Measurements from ENCODE around the gene XIRP1. TPM values are rescaled to one million over a fixed set of nuclear protein-coding genes. Genes with fewer than 3 reads are reported as not detected.

XIRP1 gene
- total RNA-seq, 1 experiment from 2014 or later = not detected

DNA sequence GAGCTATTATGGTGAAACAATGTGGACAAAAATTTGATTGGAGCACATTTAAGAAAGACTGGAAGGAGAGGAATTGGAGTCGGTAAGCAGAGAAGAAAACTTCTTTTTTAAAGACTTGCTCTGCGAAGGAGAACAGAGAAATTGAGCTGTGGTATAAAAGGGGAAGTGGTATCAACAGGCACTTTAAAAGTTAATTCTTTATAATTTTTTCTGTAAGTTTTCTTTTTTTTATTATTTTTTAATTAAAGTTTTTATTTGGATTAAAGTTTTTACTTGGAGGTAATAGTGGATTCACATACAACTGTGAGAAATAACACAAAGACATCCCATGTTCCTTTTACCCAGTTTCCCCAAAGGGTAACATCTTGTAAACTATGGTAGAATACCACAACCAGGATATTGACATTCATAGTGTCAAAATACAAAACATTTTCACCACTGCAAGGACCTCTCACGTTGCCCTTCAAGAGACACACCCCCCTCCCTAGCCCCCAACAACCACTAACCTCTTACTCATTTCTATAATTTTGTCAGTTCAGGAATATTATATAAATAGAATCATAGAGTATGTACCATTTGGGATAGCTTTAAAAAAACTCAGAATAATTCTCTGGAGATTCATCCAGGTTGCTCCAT lies 33.8 kb upstream of the XIRP1 start:
- no peak overlapping the region for H3K9ac ChIP-seq (ENCODE audit: low read length)
- H3K9me3 ChIP-seq (ENCODE audit: low read length) = no peaks in the 10 kb centered on the region
- no peak overlapping the region for H3K27ac ChIP-seq (ENCODE audit: low read length)
- H2AFZ ChIP-seq (ENCODE audit: low read length) = no peak overlapping the region
- H3K79me2 ChIP-seq (ENCODE audit: low read length) = no peaks in the 10 kb centered on the region
- no peaks in the 10 kb centered on the region for H3K27me3 ChIP-seq (ENCODE audit: low read length)
- no peaks in the 10 kb centered on the region for H3K4me1 ChIP-seq (ENCODE audit: low read length)
- no peaks in the 10 kb centered on the region for H3K36me3 ChIP-seq (ENCODE audit: insufficient read depth, low read length)
- no peak overlapping the region for H3K4me3 ChIP-seq (ENCODE audit: low read length)
- H3K9me2 ChIP-seq (replicated peaks; ENCODE audit: insufficient read depth, low read length) = no peaks in the 10 kb centered on the region
- no peaks in the 10 kb centered on the region for H4K20me1 ChIP-seq (ENCODE audit: insufficient read depth, low read depth, low read length)
- H3K4me2 ChIP-seq (ENCODE audit: low read depth, low read length, poor library complexity, severe bottlenecking) = no peak overlapping the region
- DNase-seq = no peak

DNA sequence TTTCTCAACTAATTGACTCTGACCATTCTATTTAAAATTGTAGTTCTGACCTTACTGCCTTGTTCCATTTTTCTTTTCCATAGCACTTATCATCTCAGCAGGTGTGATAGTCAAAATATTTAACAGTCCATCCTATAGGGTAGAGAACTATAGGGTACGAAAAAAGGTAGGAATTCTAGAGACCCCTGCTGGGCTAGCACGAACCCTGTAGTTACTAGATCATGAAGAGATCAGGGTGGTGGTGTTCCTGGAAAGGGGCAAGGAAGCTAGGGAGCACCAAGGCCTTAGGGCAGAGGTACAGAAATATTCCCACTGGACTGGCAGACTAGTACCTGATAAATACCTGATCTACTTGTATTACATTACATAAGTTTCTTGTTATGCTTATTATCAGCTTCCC lies 31.9 kb upstream of the XIRP1 start:
- no peak overlapping the region for H3K4me3 ChIP-seq (ENCODE audit: low read length)
- H2AFZ ChIP-seq (ENCODE audit: low read length) = no peak overlapping the region
- H3K27ac ChIP-seq (ENCODE audit: low read length) = no peak overlapping the region
- H3K9ac ChIP-seq (ENCODE audit: low read length) = no peak overlapping the region
- DNase-seq = no peak
- H3K27me3 ChIP-seq (ENCODE audit: low read length) = no peaks in the 10 kb centered on the region
- H3K9me3 ChIP-seq (ENCODE audit: low read length) = no peaks in the 10 kb centered on the region
- H4K20me1 ChIP-seq (ENCODE audit: insufficient read depth, low read depth, low read length) = no peaks in the 10 kb centered on the region
- no peaks in the 10 kb centered on the region for H3K4me1 ChIP-seq (ENCODE audit: low read length)
- no peak overlapping the region for H3K4me2 ChIP-seq (ENCODE audit: low read depth, low read length, poor library complexity, severe bottlenecking)
- no peaks in the 10 kb centered on the region for H3K36me3 ChIP-seq (ENCODE audit: insufficient read depth, low read length)
- no peaks in the 10 kb centered on the region for H3K9me2 ChIP-seq (replicated peaks; ENCODE audit: insufficient read depth, low read length)
- no peaks in the 10 kb centered on the region for H3K79me2 ChIP-seq (ENCODE audit: low read length)

GRCh38 chr3:39222939-39223338 lies 30.5 kb upstream of the XIRP1 start:
- Histone ChIP-seq H3K4me1 (ENCODE audit: low read length) (no peaks in the 10 kb centered on the region), H3K9me3 (ENCODE audit: low read length) (no peaks in the 10 kb centered on the region), H3K79me2 (ENCODE audit: low read length) (no peaks in the 10 kb centered on the region), H3K9me2 (replicated peaks; ENCODE audit: insufficient read depth, low read length) (no peaks in the 10 kb centered on the region), H3K4me2 (ENCODE audit: low read depth, low read length, poor library complexity, severe bottlenecking) (no peak overlapping the region), H2AFZ (ENCODE audit: low read length) (no peak overlapping the region), H3K9ac (ENCODE audit: low read length) (no peak overlapping the region), H3K27ac (ENCODE audit: low read length) (no peak overlapping the region), H3K36me3 (ENCODE audit: insufficient read depth, low read length) (no peaks in the 10 kb centered on the region), H4K20me1 (ENCODE audit: insufficient read depth, low read depth, low read length) (no peaks in the 10 kb centered on the region), H3K4me3 (ENCODE audit: low read length) (no peak overlapping the region), H3K27me3 (ENCODE audit: low read length) (no peaks in the 10 kb centered on the region)
- no peak for DNase-seq

DNA sequence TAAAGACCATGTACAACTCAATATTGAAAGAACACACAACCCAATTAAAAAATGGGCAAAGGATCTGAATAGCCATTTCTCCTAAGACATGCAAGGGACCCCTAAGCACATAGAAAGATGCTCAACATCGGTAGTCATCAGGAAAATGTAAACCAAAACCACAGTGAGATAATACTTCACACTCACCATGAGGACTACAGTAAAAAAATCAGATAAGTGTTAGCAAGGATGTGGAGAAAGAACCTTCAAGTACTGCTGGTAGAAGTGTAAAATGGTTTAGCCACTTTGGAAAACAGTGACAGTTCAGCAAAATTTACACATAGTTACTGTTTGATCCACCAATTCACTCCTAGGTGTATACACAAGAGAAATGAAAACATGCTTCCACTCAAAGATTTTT lies 30.1 kb upstream of the XIRP1 start:
- Histone ChIP-seq H3K9me2 (replicated peaks; ENCODE audit: insufficient read depth, low read length) (no peaks in the 10 kb centered on the region), H3K79me2 (ENCODE audit: low read length) (no peaks in the 10 kb centered on the region), H3K9me3 (ENCODE audit: low read length) (no peaks in the 10 kb centered on the region), H2AFZ (ENCODE audit: low read length) (no peak overlapping the region), H3K36me3 (ENCODE audit: insufficient read depth, low read length) (no peaks in the 10 kb centered on the region), H3K9ac (ENCODE audit: low read length) (no peak overlapping the region), H3K4me3 (ENCODE audit: low read length) (no peak overlapping the region), H4K20me1 (ENCODE audit: insufficient read depth, low read depth, low read length) (no peaks in the 10 kb centered on the region), H3K27ac (ENCODE audit: low read length) (no peak overlapping the region), H3K4me2 (ENCODE audit: low read depth, low read length, poor library complexity, severe bottlenecking) (no peak overlapping the region), H3K4me1 (ENCODE audit: low read length) (no peaks in the 10 kb centered on the region), H3K27me3 (ENCODE audit: low read length) (no peaks in the 10 kb centered on the region)
- DNase-seq = no peak

- Histone ChIP-seq H3K4me1 (ENCODE audit: low read length) (peaks cover 4% of the 10 kb centered on the region), H3K9ac (ENCODE audit: low read length) (no peak overlapping the region), H3K27ac (ENCODE audit: low read length) (no peak overlapping the region), H3K4me3 (ENCODE audit: low read length) (no peak overlapping the region), H3K4me2 (ENCODE audit: low read depth, low read length, poor library complexity, severe bottlenecking) (no peak overlapping the region), H3K79me2 (ENCODE audit: low read length) (no peaks in the 10 kb centered on the region), H4K20me1 (ENCODE audit: insufficient read depth, low read depth, low read length) (no peaks in the 10 kb centered on the region), H3K36me3 (ENCODE audit: insufficient read depth, low read length) (no peaks in the 10 kb centered on the region), H3K9me3 (ENCODE audit: low read length) (no peaks in the 10 kb centered on the region), H3K9me2 (replicated peaks; ENCODE audit: insufficient read depth, low read length) (no peaks in the 10 kb centered on the region), H2AFZ (ENCODE audit: low read length) (no peak overlapping the region), H3K27me3 (ENCODE audit: low read length) (no peaks in the 10 kb centered on the region)
- DNase-seq = no peak
Observed at GRCh38 chr3:39221141-39221530, 28.7 kb upstream of the XIRP1 start.

GRCh38 chr3:39220407-39221140 lies 28.2 kb upstream of the XIRP1 start:
- H3K4me2 ChIP-seq (ENCODE audit: low read depth, low read length, poor library complexity, severe bottlenecking) = no peak overlapping the region
- peaks cover 7% of the 10 kb centered on the region for H3K4me1 ChIP-seq (ENCODE audit: low read length)
- H3K9me2 ChIP-seq (replicated peaks; ENCODE audit: insufficient read depth, low read length) = no peaks in the 10 kb centered on the region

DNA sequence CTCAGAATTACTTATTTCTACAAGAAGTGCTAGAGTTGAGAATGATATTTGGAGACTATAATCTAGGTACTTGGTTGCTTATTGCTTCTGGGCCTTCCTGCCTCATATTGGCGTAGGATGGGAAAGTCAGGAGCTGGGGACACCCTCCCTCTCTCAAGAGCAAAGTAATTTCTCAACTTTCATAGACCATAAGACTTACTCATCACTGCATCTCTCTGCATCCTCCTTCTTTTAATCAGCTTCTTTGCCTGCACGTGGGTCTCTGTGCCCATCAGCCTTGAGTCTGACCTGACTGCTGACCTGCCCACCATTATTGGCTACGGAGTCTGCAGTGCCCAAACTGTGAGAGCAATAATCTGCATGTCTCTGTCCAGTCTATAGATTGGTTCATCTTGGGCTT lies 27.3 kb upstream of the XIRP1 start:
- Histone ChIP-seq H3K4me3 (ENCODE audit: low read length) (no peak overlapping the region), H2AFZ (ENCODE audit: low read length) (no peak overlapping the region), H3K4me1 (ENCODE audit: low read length) (peaks cover 7% of the 10 kb centered on the region), H4K20me1 (ENCODE audit: insufficient read depth, low read depth, low read length) (no peaks in the 10 kb centered on the region), H3K9me3 (ENCODE audit: low read length) (no peaks in the 10 kb centered on the region), H3K27ac (ENCODE audit: low read length) (no peak overlapping the region), H3K9ac (ENCODE audit: low read length) (no peak overlapping the region), H3K4me2 (ENCODE audit: low read depth, low read length, poor library complexity, severe bottlenecking) (no peak overlapping the region), H3K27me3 (ENCODE audit: low read length) (no peaks in the 10 kb centered on the region), H3K9me2 (replicated peaks; ENCODE audit: insufficient read depth, low read length) (no peaks in the 10 kb centered on the region), H3K36me3 (ENCODE audit: insufficient read depth, low read length) (no peaks in the 10 kb centered on the region), H3K79me2 (ENCODE audit: low read length) (no peaks in the 10 kb centered on the region)
- no peak for DNase-seq

More at GRCh38 chr3:39220407-39221140, 28.2 kb upstream of the XIRP1 start:
- Histone ChIP-seq H3K27me3 (ENCODE audit: low read length) (no peaks in the 10 kb centered on the region), H3K9me3 (ENCODE audit: low read length) (no peaks in the 10 kb centered on the region), H3K36me3 (ENCODE audit: insufficient read depth, low read length) (no peaks in the 10 kb centered on the region), H2AFZ (ENCODE audit: low read length) (no peak overlapping the region), H3K27ac (ENCODE audit: low read length) (no peak overlapping the region), H3K79me2 (ENCODE audit: low read length) (no peaks in the 10 kb centered on the region), H3K9ac (ENCODE audit: low read length) (no peak overlapping the region), H3K4me3 (ENCODE audit: low read length) (no peak overlapping the region), H4K20me1 (ENCODE audit: insufficient read depth, low read depth, low read length) (no peaks in the 10 kb centered on the region)
- no peak for DNase-seq

DNA sequence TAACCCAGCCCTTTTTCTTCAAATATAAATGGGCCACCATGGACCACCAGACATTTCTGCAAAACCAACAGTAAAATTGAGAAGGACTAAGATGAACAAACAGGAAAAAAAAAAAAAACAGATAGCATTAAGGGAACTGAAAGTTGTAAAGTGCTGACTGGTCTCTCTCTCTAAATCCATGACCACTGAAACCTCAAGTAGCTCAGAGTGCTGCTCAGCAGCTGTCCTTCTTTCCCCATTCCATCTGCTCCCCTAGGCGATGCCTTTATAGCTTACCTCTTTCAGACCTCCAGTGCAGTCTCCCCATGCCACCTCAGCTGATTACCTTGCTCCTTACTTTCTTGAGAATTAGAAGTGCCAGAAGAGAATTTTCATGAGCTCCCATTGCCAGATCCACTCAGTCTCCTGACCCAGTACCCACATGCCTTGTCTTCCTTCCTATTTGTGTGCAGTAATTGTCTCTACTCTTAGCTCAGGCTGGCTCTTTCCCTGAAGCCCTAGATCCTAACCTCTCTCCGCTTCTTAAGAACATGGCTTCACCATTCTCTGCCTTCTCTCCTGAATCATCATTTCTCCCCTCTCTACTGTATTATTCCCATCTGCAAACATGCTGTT lies 23.9 kb upstream of the XIRP1 start:
- H3K27ac ChIP-seq (ENCODE audit: low read length) = no peak overlapping the region
- H3K4me2 ChIP-seq (ENCODE audit: low read depth, low read length, poor library complexity, severe bottlenecking) = no peak overlapping the region
- no peaks in the 10 kb centered on the region for H3K36me3 ChIP-seq (ENCODE audit: insufficient read depth, low read length)
- no peaks in the 10 kb centered on the region for H4K20me1 ChIP-seq (ENCODE audit: insufficient read depth, low read depth, low read length)
- H3K79me2 ChIP-seq (ENCODE audit: low read length) = no peaks in the 10 kb centered on the region
- peak; percentile 53 for DNase-seq
- H2AFZ ChIP-seq (ENCODE audit: low read length) = no peak overlapping the region
- no peak overlapping the region for H3K9ac ChIP-seq (ENCODE audit: low read length)
- H3K4me1 ChIP-seq (ENCODE audit: low read length) = peaks cover 7% of the 10 kb centered on the region
- H3K27me3 ChIP-seq (ENCODE audit: low read length) = no peaks in the 10 kb centered on the region
- H3K9me2 ChIP-seq (replicated peaks; ENCODE audit: insufficient read depth, low read length) = no peaks in the 10 kb centered on the region
- H3K4me3 ChIP-seq (ENCODE audit: low read length) = no peak overlapping the region
- H3K9me3 ChIP-seq (ENCODE audit: low read length) = no peaks in the 10 kb centered on the region

Data from Karpas-422 (cell line).